ENCODE data around the gene NFU1. TPM values are rescaled to one million over a fixed set of nuclear protein-coding genes. Genes with fewer than 3 reads are reported as not detected.

NFU1 gene
- total and polyA plus RNA-seq, 2 of the 13 experiments (the other 11 are each of a cell fraction or from before 2014, with no cell fraction given): 39.1 to 84.0 TPM

GRCh38 chr2:69469375-69469774, 32.1 kb upstream of the NFU1 start (continued):
- TF ChIP-seq ZBTB33 (CRISPR knock-in tag; IDR thresholded peaks at IDR 0.05): no peak

- Histone ChIP-seq H4K20me1 (ENCODE audit: insufficient read depth, low read length) (no peaks in the 10 kb centered on the region), H3K9me3 (ENCODE audit: low read length) (no peaks in the 10 kb centered on the region), H3K79me2 (ENCODE audit: insufficient read depth, low read length) (no peaks in the 10 kb centered on the region), H3K27ac (ENCODE audit: extremely low read length, insufficient read depth, low read length) (no peak overlapping the region), H3K36me3 (replicated peaks in 1 of 2; ENCODE audit: control insufficient read depth in 1 of 2, insufficient read depth in 2 of 2, low read length in 2 of 2) (peaks cover 0 to 11% of the 10 kb centered on the region in 2 experiments; a peak in 2 of 5 replicates), H3K4me3 (replicated peaks in 1 of 3; ENCODE audit: insufficient read depth in 1 of 3, low read depth in 2 of 3, low read length in 3 of 3) (no peak overlapping the region), H3K4me2 (ENCODE audit: low read depth, low read length) (no peak overlapping the region), H2AFZ (ENCODE audit: low read length) (no peak overlapping the region), H3K4me1 (ENCODE audit: insufficient read depth, low read length) (no peaks in the 10 kb centered on the region), H3K9ac (ENCODE audit: insufficient read depth, low read depth, low read length) (no peak overlapping the region), H3K27me3 (ENCODE audit: control insufficient read depth in 1 of 2, insufficient read depth in 2 of 2, low read length in 2 of 2) (no peaks in the 10 kb centered on the region)
- intact Hi-C loops (cut with micrococcal nuclease; ENCODE audit: unreplicated experiment) (no loop called here), in situ Hi-C loops (cut with HindIII; ENCODE audit: extremely low pct_ligation_motif_present, low pct_unique_long_range_greater_than_20kb) (no loop called here)
- 92% methylated on average over 8 of the region's 8 CpGs for WGBS (ENCODE audit: low lambda C conversion rate)
- POLR2A ChIA-PET: no interaction called here
- no peak for TF ChIP-seq KMT2B (CRISPR knock-in tag; IDR thresholded peaks at IDR 0.05)
- TF ChIP-seq SOX5 (CRISPR knock-in tag; IDR thresholded peaks at IDR 0.05; ENCODE audit: borderline replicate concordance): no peak
- no peak for TF ChIP-seq ZSCAN20 (CRISPR knock-in tag; IDR thresholded peaks at IDR 0.05; ENCODE audit: borderline replicate concordance)
- no peak for TF ChIP-seq RBAK (CRISPR knock-in tag; IDR thresholded peaks at IDR 0.05)
- TF ChIP-seq ZNF33B (CRISPR knock-in tag; IDR thresholded peaks at IDR 0.05): no peak
- no peak for TF ChIP-seq TCF7 (IDR thresholded peaks at IDR 0.05; ENCODE audit: low read depth)
- TF ChIP-seq ZBTB2 (CRISPR knock-in tag; IDR thresholded peaks at IDR 0.05; ENCODE audit: low read depth): no peak
- no peak for TF ChIP-seq THAP9 (CRISPR knock-in tag; IDR thresholded peaks at IDR 0.05; ENCODE audit: borderline replicate concordance)
- TF ChIP-seq FOXA1 (IDR thresholded peaks at IDR 0.05): no peak
- TF ChIP-seq FOXA1 (CRISPR knock-in tag; IDR thresholded peaks at IDR 0.05): no peak
- no peak for TF ChIP-seq ZNF7 (CRISPR knock-in tag; IDR thresholded peaks at IDR 0.05)
- no peak for TF ChIP-seq IKZF5 (CRISPR knock-in tag; IDR thresholded peaks at IDR 0.05)
- DNase-seq (ENCODE audit: low spot score) (no peak), ATAC-seq (no peak), FAIRE-seq (no peak)
- CTCF ChIA-PET (ENCODE audit: low intra/inter-chr PET ratio, low total read pairs): no interaction called here
- no TSS peak for BruUV-seq (replicated peaks)
Observed at GRCh38 chr2:69466728-69467127, 29.5 kb upstream of the NFU1 start.

Data from HepG2 (cell line).